ENCODE results near the gene RNGTT.

Gene RNGTT

DNA sequence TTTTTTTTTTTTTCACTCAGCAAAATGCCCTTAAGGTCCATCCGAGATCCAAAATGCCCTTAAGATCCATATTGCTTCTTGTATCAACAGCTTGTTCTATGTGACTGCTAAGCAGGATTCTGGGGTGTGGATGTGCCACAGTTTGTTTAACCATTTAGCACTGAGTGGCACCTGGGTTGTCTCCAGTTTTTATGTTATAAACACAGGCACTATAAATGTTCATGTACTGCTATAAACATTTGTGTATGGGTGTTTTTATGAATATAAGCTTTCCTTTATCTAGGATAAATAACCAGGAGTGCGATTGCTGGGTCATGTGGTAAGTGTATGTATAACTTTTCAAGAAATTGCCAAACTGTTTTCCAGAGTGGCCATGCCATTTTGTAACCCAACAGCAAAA is 386.0 kb downstream of the RNGTT start:
- no peak for DNase-seq

DNA sequence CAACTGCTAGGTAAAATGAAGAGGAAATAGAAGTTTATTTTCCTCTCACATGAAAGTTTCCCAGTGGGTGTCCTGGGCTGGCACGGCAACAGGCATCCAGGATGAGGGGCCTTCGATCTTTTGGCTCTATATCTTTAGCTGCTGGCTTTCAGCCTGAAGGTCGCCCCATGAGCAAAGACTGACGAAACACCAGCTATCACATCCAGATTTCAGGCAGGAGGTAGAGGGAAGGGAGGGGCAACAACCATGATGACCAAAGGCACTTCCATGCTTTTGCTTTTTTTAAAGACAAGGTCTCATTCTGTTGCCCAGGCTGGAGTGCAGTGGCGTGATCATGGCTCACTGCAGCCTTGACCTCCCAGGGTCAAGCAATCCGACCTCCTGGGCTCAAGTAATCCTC is 387.9 kb downstream of the RNGTT start:
- DNase-seq: no peak

DNA sequence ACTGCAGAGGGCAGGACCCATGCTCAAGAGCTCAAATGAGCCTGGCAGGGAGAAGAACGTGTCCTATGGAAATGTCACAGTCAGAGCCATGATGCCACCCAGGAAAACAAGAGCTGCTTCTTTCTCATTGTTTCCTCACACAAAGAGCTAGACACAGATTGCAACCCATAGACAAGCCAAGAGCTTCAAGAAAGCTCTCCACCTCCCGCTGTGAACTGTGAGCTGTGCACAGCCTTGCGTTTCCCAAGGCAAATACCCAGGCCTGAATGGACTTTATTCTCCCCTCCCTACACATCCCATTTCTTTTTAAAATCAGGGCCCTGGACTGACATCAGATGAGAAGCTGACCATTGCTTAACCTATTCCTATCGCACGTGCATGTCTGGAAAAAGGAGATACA is 388.8 kb downstream of the RNGTT start:
- no peak for DNase-seq

DNA sequence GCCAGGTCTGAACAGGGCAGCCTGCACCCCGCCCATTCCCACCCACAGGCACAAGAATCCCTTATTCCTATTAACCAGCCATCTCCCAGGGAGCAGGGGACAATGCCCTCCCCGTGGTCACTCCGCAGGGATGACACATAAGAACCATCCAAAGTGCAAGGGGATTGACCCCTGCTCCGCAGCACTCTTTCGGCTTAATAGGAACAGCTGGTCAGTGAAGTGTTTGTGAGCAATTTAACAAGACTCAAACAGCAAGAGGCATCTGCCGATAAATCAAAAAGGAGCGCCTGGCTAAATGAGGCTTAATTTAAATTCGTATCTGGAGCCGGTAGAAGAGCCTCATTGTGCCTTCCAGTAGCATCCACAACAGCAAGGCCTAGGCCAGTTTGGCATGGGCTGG is 389.4 kb downstream of the RNGTT start:
- no peak for DNase-seq

DNA sequence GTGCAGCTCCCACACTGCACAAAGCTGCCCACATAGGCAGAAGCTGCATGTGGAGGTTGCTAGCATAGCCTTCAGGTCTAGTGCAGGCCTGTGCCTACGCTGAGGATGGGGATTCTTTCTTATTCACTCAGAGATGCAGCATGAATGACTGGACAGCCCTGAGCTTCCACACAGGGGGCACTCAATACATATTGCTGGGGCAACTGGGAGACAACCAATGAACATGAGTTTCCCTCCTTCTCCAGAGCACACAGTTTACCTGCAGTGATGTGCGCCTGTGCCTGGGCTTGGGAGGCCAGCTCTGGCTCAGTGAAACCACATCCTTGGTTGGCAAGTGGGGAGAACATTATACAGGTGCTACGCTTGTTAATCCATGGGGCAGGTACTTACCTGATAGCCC is 389.9 kb downstream of the RNGTT start:
- DNase-seq: no peak

DNA sequence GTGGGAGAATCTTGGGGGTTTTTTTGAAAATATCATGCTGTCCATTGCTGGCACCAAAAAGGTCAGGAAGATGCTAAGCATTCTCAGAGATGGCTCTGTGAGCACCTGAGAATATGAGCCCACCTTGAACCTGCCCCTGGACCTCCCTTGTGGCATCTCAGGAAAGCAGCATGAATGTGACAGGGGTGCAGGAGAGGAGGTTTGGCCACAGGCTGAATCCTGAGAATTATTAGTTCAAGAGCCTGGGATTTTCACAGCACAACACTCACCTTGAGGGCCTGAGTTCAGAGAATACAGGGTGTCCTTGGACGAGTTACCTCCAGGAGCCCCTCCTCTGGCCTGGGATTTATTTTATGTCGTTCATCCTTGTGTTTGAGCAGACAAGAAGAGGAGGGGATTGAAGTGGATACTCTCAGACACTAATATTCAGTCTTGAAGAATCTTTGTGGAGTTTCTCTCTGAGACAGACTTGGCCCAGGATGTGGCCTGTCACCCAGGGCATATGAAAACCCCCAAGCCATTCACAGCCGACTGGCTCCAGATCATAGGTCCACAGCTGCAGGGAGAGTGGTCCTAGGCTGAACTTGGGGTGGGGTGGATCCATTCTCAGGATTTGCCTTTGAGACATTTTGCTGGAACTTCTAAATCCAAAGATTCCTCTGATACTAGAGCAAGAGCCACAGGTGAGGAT is 390.8 kb downstream of the RNGTT start:
- DNase-seq: no peak

DNA sequence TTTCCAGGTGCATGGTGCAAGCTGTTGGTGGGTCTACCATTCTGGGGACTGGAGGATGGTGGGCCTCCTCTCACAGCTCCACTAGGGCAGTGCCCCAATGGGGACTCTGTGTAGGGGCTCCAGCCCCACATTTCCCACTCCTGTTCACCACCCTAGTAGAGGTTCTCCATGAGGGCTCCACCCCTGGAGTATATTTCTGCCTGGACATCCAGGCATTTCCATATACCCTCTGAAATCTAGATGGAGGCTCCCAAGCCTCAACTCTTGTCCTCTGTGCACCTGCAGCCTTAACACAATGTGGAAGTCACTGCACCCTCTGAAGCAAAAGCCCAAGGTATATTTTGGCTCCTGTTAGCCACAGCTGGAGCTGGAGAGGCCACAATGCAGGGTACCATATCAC is 393.5 kb downstream of the RNGTT start:
- DNase-seq: no peak

DNA sequence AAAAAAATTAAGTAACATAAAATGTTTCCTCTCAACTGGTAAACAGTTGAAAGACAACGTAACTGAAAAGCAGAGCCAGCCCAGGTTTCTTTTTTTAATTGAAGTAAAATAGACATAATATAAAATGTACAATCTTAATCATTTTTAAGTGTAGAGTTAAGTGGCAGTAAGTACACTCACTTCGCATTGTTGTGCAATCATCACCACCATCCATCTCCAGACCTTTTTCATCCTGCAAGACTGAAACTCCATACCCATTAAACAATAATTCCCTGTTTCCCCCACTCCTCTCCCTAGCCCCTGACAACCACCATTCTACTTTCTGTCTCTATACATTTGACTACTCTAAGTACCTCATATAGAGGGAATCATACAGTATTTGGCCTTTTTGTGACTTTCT is 395.7 kb downstream of the RNGTT start:
- no peak for DNase-seq

DNA sequence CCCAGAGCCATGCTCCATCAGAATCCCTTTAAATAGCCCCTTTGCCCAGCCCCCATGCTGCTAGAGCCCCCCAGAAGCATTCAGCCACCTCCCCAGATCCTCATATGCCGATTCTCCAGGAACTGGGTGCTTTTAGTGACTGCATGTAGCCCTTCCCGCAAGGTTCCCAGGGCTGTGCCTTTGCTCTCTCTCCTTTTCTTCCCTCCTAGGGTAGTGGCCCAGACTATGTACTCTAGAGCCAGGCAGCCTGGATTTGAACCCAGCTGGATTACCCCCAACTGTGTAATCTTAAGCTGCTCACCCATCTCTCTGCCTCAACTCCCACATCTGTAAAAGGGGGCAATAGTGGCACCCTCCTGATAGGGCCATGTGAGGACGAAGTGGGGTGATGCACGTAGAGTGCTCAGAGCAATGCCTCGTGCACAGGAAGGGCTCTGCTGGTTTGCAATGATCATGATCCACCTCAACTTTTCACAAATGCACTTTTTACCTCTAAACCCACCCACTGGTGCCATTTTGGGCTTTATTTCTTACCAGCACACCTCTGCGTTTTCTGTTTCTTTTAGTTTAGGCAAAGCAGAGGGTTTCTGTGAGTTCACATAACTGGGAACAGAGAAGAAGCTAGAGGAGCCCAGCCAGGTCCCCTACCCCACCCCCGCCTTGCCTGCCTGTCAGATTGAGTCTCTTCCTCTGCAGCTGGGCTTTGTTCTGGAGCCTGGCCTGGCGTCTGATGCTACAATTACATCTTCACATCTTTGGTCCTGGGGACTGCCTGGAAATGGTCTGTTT is 396.5 kb downstream of the RNGTT start:
- no peak for DNase-seq

DNA sequence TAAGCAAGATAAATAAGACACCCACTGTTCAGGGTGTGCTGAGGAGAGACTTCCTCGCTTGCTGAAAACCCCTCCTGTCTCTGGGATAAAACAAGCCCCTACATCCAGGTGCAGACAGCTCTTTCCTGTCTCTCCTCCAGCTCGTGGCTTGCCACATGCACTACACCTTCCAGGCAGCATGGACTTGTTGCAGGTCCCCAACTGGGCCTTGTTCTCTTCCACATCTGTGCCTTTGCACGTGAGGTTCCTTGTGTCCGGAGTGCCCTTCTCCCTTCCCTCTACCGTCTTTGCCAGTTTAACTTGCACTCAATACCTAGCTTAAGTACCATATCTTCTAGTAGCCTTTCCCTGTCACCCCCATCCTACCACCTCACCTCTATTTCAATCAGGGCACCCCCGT is 397.6 kb downstream of the RNGTT start:
- no peak for DNase-seq

DNA sequence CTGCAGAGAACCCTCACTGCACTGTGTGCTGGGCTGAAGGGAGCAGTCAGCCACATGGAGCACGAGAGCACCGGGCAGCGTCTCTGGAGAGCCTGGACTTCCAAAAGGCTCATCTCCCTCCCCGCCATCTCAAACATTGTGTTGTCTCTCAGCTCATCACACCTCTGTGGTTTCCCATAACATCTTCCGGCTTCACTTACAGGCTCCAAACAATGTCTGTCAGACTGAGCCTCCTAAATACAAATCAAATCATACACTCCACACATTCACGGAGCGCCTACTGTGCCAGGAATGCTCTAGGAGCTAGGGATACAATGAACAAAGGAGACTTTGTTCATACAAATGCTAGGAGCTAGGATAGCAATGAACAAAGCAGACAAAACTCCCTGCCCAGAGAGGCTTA is 398.0 kb downstream of the RNGTT start:
- no peak for DNase-seq

DNA sequence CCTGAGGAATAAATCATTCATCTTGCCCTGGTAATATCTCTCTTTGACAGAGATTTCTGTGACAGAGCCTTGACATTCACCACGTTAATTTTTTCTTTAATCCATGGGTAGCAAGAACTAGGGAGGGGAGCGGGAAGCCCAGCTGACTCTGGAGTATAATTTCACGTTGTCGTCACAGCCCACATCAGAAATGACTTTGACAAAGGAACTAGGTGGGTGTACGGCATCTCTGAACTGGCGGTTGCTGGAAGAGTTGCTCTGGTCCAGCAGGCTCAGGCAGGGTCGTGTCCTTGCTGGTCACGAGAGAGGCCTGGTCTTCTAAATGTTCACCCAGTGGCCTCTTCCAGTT is 400.2 kb downstream of the RNGTT start:
- no peak for DNase-seq

DNA sequence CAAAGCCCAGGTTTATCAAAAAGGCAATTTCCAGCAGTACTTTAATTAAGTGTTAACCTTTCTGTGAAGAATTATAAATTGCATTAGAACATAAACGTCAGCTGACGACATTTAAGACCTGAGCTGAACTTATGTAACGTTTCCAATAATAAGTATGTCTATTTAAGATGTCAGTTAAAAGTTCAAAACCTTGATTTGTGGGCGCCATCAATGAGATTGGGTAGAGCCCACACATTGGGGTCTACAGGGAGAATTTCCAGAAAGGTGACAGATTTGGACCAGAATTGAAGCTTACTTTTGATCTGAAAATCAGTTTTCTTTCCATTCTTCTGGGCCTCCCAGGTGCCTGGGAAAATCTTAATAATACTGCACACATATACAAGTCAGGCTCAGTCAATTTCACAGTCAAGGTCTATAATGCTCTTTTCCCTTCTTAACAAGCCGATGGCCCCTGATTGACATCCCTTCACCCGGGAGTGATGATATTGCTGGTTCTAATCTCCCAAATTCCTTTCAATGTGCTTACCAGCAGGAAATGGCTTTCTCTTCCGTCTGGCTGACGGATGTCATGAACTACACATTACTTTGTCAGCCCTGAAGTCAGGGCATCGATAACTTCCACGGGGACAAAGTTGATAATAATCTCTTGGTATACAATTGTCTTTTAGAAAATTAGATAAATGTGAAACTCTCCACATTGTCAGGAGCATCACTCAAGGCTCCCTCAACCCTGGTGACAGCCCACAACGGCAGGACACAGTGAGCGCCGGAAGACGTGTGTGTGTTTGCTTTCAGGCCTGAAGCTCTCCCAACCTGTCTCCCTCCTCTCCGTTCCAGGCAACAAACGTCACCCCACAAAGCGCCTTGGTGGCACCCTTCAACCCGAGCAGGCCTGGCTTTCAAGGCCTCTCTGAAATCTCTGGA is 400.8 kb downstream of the RNGTT start:
- no peak for DNase-seq

DNA sequence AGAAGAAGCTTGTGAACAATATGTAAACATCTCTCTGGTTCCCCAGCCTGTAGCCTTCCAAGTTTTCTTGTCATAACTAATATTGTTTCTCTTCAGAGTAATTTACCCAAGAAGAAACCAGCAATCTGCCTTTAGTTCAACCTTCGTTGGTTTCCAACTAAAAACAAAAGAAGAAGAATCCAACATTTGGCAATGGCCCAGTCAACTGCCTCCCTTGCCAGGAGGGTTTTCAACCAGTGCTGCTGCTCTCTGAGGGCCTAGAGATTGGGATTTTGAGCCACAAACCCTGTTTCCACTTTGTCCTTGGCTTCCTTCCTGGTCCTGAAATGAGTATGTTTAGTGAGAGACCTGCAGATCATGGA is 401.5 kb downstream of the RNGTT start:
- DNase-seq: peak; percentile 31

DNA sequence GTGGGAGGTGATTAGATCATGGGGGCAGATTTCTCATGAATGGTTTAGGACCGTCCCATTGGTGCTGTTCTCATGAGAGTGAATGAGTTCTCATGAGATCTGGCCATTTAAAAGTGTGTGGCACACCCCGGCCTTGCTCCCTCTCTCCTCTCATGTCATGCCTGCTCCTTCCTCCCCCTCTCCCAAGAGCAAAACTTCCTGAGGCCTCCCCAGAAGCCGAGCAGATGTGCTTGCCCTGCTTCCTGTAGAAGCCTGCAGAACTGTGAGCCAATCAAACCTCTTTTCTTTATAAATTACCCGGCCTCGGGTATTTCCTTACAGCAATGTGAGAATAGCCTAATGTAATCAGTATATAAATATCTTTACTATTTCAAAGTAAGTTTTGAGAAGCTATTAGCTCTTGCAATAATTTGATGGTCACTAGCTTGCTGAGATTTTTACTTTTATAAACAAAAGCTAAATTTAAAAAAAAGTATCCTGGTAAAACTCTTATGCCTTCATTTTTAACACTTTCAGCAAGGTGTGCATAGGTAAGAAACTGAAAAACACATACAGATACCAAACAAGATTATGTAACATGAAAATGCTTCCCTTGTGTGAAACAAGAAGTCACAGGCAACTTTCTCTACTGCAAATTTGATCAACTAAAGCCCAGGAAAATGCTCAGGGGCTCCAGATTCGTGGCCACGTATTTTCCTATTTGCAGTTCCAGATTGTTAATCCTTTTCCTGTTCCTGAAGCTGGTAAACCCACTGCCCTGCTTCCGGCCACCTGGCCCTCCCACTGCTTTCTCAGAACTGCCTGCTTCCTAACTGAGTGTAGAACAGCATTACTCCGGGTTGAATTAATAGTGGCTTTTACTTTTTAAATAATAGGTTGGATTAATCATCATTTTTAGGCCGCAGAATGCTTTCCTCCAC is 402.1 kb downstream of the RNGTT start:
- DNase-seq: no peak

Data from COR-L47 (cell line).